ENCODE results near the gene FUBP3. TPM values are rescaled to one million over a fixed set of nuclear protein-coding genes. Genes with fewer than 3 reads are reported as not detected.

The FUBP3 gene
- total RNA-seq, 1 donor from 2014 or later = 37.4 TPM

GRCh38 chr9:130662099-130662969 is 83.0 kb downstream of the FUBP3 start:
- DNase-seq = no peak

DNA sequence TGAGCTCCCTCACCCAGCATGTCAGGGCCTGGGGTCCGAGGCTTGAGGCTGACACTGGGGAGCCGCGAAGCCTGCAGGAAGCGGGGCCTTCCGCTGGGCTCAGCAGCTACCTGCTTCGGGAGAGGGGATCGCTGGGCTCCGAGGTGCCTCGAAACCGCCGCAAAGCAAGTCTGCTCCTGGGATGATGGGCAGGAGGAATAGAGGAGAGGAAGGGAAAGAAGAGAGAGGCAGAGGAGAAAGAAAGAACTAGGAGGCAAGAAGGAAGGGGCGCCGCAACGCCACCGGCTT is 83.5 kb downstream of the FUBP3 start:
- DNase-seq = no peak

DNA sequence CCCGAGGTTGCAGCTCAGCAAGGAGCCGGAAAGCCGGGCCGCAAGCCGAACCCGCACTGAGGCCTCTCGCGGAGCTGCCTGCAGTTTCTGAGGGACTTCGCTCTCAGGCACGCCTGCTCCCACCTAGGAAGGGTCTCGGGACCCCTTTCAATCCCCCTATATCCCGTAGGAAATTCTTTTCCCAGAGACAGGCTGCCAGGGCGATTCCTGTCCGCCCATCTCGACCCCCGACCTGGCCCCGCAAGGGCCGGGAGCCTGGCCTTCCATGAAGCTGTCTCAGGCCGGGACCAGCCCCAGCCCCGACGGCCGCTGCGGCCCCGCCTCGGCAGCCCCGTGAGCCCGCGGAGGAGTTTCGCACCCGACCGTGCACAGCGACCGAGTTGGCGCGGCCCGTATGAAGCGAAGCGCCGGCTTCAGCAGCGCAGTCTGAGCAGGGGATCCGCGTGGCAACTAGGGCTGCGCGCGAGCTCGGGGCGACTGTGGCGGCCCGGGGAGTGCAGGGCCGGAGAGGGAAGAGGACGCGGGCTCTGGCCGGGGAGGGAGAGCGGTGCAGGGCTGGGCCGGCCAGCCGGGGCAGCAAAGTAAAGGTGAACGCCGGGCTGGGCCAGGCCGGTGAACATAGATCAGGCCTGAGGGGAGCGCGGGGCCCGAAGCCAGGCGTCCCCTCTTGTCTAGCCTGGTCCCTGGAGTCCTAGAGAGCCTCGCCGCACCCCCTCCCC is 84.0 kb downstream of the FUBP3 start:
- DNase-seq = no peak

GRCh38 chr9:130663977-130664250 is 84.5 kb downstream of the FUBP3 start:
- DNase-seq = no peak

- no peak for DNase-seq
Observed at GRCh38 chr9:130664251-130665028, 85.1 kb downstream of the FUBP3 start, which contains the start of gene PRDM12. Gene PRDM12 (plus strand): TSS chr9:130664594. CDS start chr9:130664654, 60 bp downstream.

GRCh38 chr9:130665029-130665430 is 85.7 kb downstream of the FUBP3 start:
- no peak for DNase-seq

- DNase-seq = no peak
Observed at GRCh38 chr9:130665431-130666392, 86.3 kb downstream of the FUBP3 start.

DNA sequence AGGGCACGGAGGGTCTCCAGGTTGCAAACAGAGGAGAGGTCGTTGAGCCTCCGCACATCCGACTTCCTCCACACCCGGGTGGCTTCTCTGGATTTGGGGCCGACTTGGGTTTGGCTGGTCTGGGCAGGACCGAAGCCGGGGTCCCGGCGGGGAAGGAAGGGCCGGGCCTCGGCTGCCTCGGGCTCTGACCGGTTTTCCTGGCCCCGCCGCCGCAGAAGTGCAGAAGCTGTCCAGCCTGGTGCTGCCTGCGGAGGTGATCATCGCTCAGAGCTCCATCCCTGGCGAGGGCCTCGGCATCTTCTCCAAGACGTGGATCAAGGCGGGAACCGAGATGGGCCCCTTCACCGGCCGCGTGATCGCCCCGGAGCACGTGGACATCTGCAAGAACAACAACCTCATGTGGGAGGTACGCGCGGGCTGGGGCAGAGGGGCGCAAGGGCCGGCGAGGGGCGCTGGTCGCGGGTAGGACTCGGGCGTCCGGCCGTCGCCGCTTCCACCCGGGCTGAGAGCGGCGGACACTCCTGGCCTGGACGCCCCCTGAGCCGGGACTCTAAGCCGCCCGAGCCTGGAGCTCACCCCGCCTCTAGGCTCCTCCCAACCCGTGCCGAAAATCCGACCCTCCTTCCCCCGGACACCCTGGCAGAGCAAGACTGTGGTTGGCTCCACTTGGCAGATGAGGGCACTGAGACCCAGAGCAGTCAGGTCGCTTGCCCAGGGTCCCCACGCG is 87.2 kb downstream of the FUBP3 start:
- DNase-seq = no peak

- no peak for DNase-seq
Observed at GRCh38 chr9:130667120-130667435, 87.7 kb downstream of the FUBP3 start.

DNA sequence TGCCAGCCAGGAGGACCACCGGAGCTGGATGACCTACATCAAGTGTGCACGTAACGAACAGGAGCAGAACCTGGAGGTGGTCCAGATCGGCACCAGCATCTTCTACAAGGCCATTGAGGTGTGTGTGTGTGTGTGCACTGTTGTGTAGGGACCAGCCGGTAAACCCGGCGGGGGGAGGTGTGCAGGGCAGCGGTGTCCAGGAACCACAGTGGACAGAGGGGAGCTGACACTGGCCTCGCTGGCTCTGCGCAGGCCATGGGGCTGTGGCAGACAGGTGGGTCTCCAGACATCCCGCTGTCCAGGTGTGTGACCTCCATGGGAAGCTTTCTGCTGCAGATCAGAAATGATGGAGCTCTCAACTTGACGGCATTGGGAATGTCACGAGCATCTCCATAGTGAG is 88.8 kb downstream of the FUBP3 start:
- DNase-seq = no peak

GRCh38 chr9:130668659-130669058 is 89.3 kb downstream of the FUBP3 start:
- DNase-seq = no peak

DNA sequence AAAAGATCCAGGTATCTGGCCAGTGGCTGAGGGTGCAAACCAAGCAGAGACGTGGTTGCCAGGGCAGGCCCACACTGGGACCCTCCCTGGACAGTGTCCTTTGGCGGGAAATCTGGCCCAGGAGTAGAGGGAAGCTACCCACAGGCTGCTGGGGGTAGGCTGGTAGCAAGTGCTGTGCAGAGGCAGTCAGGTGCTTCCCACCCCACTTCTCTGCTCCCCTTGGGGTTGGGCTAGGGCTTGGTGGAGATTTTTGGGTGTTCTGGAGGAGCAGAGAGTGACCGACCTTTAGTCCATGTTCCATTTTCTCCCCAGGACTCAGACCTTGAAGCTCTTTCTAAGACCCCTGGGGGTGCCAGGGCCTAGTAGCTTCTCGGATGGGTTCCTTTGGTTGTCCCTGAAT is 90.6 kb downstream of the FUBP3 start:
- DNase-seq = no peak

DNA sequence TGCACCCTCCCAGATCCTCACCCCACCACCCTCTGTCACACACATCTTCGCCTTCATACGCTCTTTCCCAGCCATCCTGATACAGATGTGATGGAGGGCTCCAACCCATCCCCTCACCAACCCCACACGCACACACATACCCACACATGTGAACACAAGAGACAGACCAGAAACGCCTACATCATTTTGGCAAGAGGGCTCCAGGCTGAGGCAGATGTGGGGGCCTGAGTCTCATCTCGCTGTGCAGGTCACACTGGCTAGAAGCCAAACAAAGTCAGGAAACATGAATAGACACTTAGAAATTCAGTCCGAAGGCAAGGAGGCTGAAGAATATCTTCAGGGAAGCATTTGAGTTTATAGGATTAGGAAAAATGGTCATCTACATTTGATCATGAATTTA is 91.3 kb downstream of the FUBP3 start:
- no peak for DNase-seq

DNA sequence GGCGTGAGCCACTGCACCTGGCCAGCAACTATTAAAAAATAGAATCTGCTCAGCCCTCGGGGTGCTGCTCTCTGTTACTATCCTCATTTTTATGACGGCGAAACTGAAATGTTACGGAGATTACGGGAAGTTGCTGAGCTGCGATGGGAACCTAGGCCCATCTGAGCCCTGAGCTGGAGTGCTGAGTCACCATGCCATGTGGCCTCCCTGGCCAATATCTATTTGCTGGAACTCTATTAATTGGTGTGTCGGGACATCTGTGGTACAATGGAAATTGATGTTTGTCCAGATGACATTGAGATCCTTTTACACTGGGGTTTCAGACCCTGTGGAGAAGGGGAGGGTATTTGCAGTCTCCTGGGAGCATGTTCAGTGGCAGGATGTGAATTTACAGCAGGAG is 93.1 kb downstream of the FUBP3 start:
- peak; percentile 64 for DNase-seq

DNA sequence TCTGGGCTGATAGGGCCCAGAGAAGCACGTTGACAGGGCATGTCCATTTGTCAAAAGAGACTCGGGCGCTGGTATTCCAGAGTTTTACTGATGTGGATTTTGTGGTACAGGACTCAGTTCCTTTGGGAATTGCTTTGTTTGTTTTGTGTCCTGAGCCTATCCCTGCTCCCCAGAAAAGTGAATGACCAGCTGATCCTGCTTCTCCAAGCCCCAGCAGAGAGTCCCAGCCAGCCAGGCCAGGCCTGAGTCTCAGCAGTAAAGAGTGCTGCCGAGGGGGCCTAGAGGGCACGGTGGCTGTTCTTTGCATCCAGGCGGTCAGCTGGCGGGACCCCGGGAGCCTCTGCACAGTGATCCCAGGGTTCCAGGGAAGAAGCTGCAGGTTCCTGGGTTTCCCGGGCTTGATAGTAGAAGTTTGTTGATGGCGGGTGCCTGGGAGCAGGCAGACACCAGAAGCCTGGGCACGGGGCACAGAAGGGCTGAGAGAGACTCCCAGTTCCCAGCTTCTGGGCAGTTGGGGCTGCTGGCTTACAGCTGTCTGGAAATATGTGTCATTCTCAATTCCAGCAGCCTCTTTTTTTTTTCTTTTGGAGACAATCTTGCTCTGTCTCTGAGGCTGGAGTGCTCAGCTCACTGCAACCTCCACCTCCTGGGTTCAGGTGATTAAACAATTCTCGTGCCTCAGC is 93.7 kb downstream of the FUBP3 start:
- DNase-seq = peak; percentile 51

GRCh38 chr9:130675396-130675795 is 96.0 kb downstream of the FUBP3 start:
- DNase-seq = no peak

DNA sequence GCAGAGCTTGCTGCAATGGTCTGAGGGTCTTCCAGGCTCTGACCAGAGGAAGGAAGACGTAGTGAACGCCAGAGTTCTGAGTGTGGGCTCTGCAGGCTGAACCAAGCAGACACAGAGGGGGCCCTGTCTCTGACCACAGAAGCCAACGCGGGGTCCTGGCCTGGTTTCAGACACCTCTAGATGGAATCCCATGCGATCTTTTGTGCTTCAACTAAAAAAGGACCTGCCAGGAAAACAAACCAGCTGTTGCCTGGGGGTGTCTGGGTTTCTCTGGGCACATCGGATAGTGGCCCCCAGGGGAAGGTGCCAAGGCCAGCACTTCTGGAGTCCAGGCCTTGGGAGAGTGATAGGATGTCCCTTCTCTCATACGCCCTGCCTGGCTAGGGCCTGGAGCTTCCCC is 97.9 kb downstream of the FUBP3 start:
- no peak for DNase-seq

DNA sequence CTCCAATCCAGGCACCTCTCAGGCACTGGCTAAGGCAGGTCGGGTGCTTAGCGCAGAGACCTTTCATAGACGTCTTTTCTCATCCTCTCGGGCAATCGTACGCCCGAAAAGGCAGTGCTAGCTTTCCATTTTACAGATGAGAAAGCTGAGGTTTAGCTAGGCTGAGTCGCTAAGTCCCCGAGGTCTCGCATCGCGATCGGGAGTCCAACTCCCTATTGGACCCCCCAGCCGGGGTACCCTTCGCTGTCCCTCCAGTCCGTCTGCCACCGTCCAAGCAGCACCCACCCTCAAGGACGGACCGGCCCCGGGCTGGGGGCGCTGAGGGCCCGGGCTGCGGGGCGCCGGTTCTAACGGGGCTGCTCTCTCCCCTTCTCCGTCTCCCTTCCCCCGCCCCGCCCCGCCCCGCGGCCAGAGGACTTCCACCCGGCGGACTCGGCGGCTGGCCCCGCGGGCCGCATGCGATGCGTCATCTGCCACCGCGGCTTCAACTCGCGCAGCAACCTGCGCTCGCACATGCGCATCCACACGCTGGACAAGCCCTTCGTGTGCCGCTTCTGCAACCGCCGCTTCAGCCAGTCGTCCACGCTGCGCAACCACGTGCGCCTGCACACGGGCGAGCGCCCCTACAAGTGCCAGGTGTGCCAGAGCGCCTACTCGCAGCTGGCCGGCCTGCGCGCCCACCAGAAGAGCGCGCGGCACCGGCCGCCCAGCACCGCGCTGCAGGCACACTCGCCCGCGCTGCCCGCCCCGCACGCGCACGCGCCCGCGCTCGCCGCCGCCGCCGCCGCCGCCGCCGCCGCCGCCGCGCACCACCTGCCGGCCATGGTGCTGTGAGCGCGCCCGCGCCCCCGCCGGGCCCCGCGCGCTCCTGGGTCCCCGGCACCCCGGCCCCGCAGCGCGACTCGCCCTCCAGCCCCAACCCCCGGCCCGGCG is 101.7 kb downstream of the FUBP3 start:
- peak; percentile 72 for DNase-seq

DNA sequence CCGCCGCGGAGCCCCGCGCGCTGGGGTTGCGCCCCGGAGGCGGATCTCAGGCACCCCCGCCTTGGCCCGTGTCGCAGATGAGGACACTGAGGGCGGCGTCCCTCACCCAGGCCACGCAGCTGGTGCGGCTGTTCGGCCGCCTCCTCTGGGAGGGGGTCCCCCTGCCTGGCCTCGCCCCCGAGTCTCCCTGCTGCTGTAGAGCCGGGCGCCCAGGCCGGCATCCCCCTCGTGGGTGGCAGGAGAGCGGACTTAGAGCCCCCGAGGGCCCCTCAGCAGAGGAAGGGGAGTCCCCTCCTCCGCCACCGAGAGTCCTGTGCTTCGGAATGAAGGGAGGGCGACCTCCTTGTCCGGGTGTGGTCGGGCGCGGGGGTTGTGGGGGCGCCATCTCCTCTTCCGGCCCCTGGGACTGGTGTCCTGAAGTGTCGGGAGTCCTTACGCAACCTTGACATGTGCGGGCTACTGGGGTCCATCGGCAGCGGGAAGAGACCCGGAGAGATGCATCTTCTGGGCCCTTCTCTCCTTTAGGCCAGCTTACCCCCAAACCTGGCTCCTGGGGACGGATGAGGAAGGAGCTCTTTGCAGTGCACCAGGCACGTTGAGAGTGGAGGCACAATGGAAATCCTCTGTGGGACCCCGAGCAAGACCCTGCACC is 102.5 kb downstream of the FUBP3 start:
- DNase-seq = no peak
